Retinal pigment epithelial cell (primary cell): ENCODE data around the gene ABCB9.

Source experiments
- DNase-seq: peaks from one replicate; pipeline ENCODE4 v3.0.0-alpha.2; 2010; ENCODE audit warnings: low read depth
- H3K4me3 ChIP-seq: 2 replicates; pipeline ENCODE4 v1.5.1; 2011; ENCODE audit warnings: mild to moderate bottlenecking, low read length, control low read depth, moderate library complexity
- TF ChIP-seq, protein P1 (sequence below): conservative IDR thresholded peaks from 2 replicates; pipeline ENCODE4 v1.5.1; 2011; ENCODE audit warnings: low read depth, low read length, control low read depth, inconsistent platforms

ABCB9 gene

DNA sequence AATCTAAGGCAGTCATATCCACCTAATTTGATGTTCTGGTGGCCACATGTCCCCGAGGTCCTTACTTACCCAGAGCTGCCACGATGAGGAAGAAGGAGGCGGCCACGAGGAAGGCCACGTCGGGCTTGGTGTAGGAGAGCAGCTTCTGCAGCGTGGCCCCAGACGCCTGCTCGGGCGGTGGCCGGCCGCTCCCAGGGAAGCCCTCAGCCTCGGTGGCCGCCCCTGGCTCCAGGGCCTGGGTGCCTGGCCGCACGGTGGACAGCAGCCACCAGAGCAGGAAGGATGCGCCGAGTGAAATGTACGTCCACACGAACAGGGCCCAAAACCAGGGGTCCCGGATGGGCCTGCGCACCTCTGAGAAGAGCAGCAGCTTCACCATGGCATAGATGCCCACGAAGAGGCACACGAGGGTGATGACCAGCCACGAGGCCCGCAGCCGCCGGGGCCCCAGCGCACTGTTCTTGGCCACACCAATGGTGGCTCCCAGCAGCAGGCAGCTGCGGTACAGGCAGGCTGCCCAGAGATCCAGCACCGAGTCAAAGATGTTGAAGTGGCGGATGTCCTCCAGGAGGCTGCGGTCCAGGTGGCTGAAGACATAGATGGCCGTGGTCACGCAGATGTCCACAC, 6.6 kb downstream of the ABCB9 start:
- TF ChIP-seq, protein P1, sequence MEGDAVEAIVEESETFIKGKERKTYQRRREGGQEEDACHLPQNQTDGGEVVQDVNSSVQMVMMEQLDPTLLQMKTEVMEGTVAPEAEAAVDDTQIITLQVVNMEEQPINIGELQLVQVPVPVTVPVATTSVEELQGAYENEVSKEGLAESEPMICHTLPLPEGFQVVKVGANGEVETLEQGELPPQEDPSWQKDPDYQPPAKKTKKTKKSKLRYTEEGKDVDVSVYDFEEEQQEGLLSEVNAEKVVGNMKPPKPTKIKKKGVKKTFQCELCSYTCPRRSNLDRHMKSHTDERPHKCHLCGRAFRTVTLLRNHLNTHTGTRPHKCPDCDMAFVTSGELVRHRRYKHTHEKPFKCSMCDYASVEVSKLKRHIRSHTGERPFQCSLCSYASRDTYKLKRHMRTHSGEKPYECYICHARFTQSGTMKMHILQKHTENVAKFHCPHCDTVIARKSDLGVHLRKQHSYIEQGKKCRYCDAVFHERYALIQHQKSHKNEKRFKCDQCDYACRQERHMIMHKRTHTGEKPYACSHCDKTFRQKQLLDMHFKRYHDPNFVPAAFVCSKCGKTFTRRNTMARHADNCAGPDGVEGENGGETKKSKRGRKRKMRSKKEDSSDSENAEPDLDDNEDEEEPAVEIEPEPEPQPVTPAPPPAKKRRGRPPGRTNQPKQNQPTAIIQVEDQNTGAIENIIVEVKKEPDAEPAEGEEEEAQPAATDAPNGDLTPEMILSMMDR: no peak
- no peak overlapping the region for H3K4me3 ChIP-seq
- no peak for DNase-seq

GRCh38 chr12:122958198-122958888, 7.9 kb downstream of the ABCB9 start:
- H3K4me3 ChIP-seq: no peak overlapping the region
- DNase-seq: no peak
- TF ChIP-seq, protein P1: no peak

DNA sequence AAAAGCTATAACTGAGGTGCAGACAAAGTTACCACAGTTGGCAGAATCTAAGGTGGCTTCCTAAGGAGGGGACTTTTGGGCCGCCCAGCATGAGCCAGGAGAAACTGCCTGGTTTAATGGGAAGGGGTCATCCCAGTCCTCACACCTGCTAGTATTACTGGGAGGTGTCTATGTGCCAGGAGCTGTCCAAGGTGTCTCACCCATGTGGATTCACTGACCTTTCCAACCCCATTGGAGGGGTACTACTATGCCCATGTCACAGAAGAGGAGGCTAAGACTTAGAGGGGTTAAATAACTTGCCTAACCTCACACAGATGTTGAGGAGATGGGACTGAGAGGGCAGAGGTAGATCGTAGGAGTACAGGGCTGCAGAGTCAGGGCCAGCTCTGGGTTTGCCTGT, 10.2 kb downstream of the ABCB9 start:
- TF ChIP-seq, protein P1: no peak
- H3K4me3 ChIP-seq: no peak overlapping the region
- DNase-seq: no peak

DNA sequence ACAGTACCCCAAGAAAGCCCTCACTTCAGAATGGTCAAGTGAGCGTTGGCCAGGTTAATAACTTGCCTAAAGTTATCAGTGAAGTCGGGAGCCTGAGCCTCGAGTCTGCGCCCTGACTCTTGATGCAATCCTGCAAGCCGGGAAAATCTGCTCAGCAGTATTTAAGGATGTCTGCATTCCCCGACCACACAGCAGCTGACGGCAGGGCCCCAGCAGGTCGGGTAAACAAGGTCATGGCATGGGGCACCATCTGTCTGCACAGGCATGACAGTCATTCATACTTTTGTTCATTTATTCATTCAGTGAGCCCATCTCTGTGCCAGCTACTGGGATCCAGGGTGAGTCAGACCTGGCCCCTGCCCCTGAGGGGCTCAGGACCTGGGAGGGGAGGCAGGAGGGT, 11.1 kb downstream of the ABCB9 start:
- TF ChIP-seq, protein P1: no peak
- no peak overlapping the region for H3K4me3 ChIP-seq
- DNase-seq: no peak

DNA sequence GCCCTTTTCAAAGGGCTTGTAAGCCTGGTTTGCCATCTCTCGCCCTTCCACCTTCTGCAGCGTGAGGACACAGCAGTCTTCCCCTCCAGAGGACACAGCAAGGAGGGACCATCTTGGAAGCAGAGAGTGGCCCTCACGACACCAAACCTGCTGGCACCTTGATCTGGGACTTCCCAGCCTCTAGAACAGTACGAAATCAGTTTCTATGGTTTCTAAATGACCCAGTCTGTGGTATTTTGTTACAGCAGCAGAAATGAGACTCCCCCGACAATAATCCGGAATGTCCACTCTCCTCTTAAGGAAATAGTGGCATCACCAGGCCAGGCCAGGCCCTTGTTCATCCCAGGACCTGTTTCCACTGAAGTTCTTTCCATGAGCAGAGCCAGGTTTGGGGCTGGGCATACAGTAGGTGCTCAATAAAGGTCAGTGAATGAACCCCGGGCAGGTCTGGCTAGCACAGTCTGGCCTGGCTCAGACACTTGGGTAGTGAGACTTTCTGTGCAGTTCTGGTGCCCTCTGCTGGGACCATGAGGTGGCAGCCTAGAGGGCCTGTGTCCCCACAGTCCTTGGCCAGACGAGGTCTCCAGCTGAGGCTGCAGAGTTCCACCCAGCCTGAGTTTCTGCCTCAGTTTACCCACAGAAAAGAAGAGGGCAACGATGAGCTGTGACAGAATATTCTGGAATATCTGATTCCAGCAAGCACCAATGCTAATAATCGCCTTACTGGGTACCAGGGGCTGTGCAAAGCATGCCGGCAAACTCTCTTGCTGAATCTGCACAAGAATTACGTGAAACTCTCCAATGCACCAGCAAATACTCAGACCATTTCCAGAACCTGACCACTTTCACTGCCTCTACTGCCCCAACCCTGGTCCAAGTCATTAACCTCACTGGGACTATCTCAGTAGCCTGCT, 14.0 kb downstream of the ABCB9 start:
- TF ChIP-seq, protein P1: peak; percentile 91
- DNase-seq: no peak

DNA sequence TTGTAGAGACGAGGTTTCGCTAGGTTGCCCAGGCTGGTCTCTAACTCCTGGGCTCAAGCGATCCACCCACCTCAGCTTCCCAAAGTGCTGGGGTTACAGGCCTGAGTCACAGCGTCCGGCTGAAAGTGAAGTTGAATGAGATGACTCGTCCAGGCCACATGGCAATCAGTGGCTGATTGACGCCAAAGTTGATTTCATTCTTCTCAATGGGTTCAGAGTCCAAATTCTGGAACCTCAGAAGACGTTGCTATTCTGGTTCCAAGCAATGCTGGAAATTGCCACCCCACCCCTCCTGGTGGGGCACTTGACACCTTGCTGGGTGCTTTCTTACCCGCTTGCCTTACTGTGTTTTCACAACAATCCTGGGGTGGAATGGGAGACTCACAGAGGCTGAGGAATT, 14.9 kb downstream of the ABCB9 start:
- TF ChIP-seq, protein P1: no peak
- no peak overlapping the region for H3K4me3 ChIP-seq
- DNase-seq: no peak

More for the DNA sequence above, 14.0 kb downstream of the ABCB9 start:
- no peak overlapping the region for H3K4me3 ChIP-seq
